HG02763 (cell line): ENCODE measurements around the gene DUSP12.
"Not testable (repeated sequence)": the region's sequence is repeated elsewhere in the genome, so short reads cannot be mapped to it uniquely, and the experiment has no call there.

Experiments used
- ATAC-seq: cut with Tn5 transposase; IDR thresholded peaks from one replicate; pipeline ENCODE4 v1.9.1; 2021; ENCODE audit warnings: mild to moderate bottlenecking, moderate library complexity; ENCODE audit not compliant: unreplicated experiment

The DUSP12 gene

GRCh38 chr1:161769673-161770045 lies 20.1 kb downstream of the DUSP12 start:
- ATAC-seq, result not testable (repeated sequence)

- no peak for ATAC-seq
Observed at GRCh38 chr1:161770250-161770649, 20.7 kb downstream of the DUSP12 start.

GRCh38 chr1:161771161-161771560 lies 21.6 kb downstream of the DUSP12 start:
- no peak for ATAC-seq

DNA sequence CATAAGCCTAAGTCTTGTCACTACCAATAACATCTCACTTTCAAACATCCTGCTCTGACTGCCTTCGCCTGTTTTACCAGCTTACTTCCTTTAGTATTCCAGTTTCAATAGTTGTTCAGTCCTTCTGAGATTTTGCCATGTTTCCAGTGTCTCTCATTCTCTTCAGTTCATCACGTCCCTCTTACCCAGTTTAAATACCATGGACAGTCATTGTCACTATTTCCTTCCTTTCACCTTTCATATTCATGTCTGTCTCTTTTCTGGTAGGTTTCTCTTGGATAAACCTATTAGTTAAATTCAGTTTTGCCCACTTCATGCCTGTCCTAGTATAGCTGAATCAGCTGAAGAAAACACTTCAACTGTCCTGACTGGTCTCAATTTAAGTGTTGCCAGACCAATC lies 22.4 kb downstream of the DUSP12 start:
- no peak for ATAC-seq

GRCh38 chr1:161772397-161772796 lies 22.8 kb downstream of the DUSP12 start:
- ATAC-seq, result no peak

DNA sequence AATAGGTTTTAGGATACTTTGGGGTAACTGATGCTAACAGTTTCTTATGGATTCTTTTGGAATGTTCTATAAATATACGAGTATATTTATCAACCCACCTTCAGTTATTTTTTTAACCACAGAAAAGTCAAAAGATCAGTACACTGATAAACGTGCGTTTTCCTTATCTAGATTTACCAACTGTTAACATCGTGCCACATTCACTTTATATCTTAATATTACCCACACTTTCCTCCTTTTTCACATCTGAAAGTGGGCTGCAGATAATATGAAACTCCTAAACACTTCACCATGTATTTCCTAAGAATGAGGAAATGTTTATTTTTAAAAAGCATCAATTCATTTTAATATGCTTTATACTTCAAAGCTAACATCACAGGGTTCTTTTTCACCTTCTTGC lies 24.2 kb downstream of the DUSP12 start:
- ATAC-seq, result no peak

DNA sequence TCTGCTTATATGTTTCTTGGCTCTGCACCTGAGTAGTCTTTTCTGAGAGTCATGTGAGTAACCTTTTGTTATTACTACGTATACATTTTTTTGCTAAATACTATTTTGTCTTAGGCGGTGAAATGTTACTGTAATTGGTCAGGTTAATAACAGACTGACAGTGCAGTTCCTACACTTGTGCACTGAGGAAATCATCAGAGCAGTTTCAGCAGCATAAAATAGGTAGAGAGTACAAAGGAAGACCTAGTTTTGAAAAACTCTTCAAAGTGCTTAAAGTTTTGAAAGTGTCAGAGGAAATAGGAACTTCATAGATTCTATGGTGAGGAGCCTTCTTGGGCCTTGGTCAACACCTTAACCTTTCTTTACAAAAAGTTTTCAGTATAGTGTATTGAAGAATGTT lies 27.7 kb downstream of the DUSP12 start:
- no peak for ATAC-seq

DNA sequence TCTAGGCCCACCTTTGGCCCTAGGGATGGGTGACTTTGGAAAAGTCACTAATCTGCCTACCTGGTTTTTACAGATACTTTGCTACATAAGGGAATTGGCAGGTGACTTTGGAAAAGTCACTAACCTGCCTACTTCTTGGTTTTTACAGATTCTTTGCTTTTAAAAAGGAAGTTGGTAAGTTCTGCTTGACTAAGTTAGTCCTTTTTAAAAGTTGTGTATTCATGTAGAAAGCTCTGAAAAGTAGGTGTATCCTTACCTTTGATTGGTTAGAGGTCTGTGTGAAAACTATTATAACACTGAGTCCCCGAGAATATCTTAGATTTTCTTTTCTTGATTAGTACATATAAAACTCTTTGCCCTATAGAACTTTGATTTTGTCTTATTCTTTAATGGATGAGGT lies 28.9 kb downstream of the DUSP12 start:
- ATAC-seq, result no peak

DNA sequence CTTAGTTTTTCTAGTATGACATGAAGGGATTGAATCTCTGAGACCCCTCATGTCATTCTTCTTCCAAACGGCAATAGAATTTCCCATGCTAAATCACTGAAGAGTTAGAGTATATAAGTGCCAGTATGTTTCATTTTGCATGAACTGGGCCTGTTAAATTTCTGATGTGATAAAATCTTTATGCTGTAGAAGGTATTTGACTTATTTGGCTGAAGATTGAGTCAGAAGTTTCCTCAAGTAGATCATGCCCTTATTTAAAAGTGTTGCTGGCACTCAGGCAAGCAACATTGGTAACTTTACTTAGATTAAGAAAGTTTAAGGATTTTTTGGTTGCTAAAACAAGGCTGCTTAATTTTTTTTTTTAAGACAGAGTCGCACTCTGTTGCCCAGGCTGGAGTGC lies 29.8 kb downstream of the DUSP12 start:
- ATAC-seq, result no peak

GRCh38 chr1:161781995-161782394 lies 32.4 kb downstream of the DUSP12 start:
- ATAC-seq, result no peak

DNA sequence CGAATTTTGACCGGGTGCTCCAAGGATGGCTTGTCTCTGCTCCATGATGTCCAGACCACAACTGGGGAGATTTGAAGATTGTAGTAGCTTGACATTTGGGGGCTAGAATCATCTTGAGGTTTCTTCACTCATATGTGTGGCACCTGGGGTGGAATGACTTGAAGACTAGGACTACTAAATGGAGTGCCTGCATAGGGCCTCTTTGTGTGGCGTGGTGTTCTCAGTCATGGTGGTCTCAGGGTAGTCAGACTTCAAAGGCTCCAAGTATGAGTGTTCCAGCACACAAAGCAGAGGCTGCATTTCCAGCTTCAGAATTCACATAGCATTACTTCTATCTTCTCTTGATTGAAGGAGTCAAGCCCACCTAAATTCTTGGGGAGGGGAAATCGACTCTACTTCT lies 33.3 kb downstream of the DUSP12 start:
- ATAC-seq, result no peak

GRCh38 chr1:161784968-161785367 lies 35.4 kb downstream of the DUSP12 start:
- no peak for ATAC-seq

GRCh38 chr1:161787355-161787754 lies 37.8 kb downstream of the DUSP12 start:
- ATAC-seq, result no peak

DNA sequence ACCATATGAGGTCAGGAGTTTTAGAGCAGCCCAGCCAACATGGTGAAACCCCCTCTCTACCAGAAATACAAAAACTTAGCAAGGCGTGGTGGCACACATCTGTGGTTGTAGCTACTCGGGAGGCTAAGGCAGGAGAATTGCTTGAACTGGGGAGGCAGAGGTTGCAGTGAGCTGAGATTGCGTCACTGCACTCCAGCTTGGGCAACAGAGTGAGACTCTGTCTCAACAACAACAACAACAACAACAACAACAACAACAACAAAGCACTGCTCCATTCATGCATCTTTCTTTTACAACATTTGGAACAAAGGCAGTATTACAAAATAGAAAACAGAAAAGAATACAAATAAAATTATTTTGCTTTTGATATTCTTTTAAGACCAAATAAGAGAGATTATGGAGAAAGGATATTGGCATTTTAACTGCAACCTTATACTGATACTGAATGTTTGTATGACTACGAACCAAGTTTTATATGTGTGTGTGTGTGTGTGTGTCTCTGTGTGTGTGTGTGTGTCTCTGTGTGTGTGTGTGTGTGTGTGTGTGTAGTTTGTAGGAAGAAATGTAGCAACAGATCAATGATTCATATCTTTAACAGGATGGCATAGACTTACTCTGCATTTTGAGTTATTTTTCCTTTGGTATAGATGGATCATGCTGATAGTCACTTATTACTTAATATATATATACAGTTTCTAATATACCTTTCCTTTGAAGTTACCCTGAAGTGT lies 41.2 kb downstream of the DUSP12 start:
- ATAC-seq, result no peak

- ATAC-seq, result no peak
Observed at GRCh38 chr1:161791904-161792655, 42.5 kb downstream of the DUSP12 start.

DNA sequence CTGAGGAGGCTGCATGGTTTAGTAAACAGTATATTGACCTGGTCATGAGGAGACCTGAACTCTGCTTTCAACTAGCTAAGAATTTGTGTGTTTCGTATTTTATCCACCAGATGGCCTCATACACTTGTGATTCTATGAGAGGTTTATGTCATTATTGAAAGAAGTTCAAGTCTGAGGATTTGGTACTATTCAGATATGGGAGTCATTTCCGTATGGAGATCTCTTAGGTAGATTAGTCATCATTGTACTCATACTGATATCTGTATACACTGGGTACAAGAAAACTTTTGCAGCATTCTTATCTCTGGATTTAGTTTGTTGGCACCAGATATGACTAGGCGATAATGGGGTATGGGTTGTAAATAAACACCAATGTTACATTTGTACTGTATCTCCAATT lies 43.2 kb downstream of the DUSP12 start:
- no peak for ATAC-seq

- no peak for ATAC-seq
Observed at GRCh38 chr1:161799792-161800191, 50.2 kb downstream of the DUSP12 start.

DNA sequence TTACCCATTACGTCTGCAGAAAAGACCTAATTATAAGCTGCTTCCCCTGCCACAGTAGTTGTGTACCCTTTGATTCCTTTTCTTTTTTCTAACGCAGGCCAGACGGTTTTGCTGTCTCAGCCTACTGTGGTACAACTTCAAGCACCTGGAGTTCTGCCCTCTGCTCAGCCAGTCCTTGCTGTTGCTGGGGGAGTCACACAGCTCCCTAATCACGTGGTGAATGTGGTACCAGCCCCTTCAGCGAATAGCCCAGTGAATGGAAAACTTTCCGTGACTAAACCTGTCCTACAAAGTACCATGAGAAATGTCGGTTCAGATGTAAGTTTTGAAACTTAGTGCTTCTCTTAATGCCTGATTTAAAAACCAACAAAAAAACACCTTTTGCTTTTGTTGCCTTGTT lies 52.4 kb downstream of the DUSP12 start:
- no peak for ATAC-seq

- no peak for ATAC-seq
Observed at GRCh38 chr1:161803181-161803580, 53.6 kb downstream of the DUSP12 start.

DNA sequence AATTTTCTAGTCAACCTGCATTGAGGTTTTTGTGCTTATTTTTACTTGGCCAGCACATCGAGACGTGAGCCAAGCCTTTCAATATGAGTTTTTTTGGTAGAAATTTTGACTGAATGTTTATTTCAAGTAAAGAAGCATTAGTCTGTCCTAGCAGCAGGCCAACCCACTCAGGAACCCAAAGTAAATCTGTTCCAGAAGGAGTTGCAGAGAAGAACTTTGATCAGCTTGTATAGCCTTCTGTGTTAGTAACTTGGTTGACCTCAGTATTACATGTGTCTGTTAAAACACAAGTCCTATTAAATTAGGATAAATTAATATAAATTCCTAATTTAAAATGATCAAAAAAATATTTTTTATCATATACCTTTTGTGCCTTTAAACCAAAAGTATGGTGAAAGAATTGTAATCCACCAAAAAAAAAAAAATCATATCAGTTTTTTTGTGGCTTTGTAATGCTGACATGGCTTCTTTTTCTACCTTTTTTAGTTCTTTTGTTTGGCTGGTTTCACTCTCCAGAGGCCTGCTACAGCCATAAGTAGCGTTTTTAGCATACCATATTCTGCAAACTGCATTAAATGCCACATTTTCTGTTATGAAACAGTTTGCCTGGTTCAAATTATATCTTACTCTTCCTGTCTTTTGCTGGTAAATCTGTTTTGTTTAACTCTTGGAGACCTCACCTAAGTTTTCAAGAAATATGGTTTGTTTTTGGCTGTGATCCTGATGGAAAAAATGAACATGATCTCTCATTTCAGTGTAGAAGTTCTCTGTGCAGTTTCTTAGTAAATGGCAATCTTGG lies 56.0 kb downstream of the DUSP12 start:
- ATAC-seq, result no peak
